Peyer's patch (tissue), 4 donors: ENCODE data around the gene CDC42BPA.

Experiments used
- POLR2A ChIP-seq, 2 donors: fragments of 450-650 bp; IDR thresholded peaks; one replicate each; pipeline ENCODE4 v1.5.1; 2017; ENCODE audit warnings: antibody characterized with exemption in 2 of 2, mild to moderate bottlenecking in 2 of 2, moderate library complexity in 2 of 2
- TF ChIP-seq, protein P1 (sequence below), 6 experiments: fragments of 450-650 bp in 4 of 6; fragments of 200-600 bp in 2 of 6; sonication (generic) in 1 of 6; IDR thresholded peaks; one replicate each; pipeline ENCODE4 v1.5.1; 2017 to 2019; ENCODE audit warnings: antibody characterized with exemption in 6 of 6, mild to moderate bottlenecking in 3 of 6, moderate library complexity in 1 of 6

GRCh38 chr1:227355542-227356245 is 37.4 kb upstream of the CDC42BPA start:
- no peak for TF ChIP-seq POLR2A (IDR thresholded peaks at IDR 0.05)
- TF ChIP-seq, protein P1, sequence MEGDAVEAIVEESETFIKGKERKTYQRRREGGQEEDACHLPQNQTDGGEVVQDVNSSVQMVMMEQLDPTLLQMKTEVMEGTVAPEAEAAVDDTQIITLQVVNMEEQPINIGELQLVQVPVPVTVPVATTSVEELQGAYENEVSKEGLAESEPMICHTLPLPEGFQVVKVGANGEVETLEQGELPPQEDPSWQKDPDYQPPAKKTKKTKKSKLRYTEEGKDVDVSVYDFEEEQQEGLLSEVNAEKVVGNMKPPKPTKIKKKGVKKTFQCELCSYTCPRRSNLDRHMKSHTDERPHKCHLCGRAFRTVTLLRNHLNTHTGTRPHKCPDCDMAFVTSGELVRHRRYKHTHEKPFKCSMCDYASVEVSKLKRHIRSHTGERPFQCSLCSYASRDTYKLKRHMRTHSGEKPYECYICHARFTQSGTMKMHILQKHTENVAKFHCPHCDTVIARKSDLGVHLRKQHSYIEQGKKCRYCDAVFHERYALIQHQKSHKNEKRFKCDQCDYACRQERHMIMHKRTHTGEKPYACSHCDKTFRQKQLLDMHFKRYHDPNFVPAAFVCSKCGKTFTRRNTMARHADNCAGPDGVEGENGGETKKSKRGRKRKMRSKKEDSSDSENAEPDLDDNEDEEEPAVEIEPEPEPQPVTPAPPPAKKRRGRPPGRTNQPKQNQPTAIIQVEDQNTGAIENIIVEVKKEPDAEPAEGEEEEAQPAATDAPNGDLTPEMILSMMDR (IDR thresholded peaks at IDR 0.05): no peak
